Tibial nerve (tissue), 4 donors: ENCODE measurements around the gene MEIS1. TPM values are rescaled to one million over a fixed set of nuclear protein-coding genes. Genes with fewer than 3 reads are reported as not detected.

Experiments used
- DNase-seq, 2 donors: peaks; one replicate each; pipeline ENCODE4 v3.0.0-alpha.2; 2019; ENCODE audit warnings: low spot score in 2 of 2
- H3K27ac ChIP-seq, 4 donors: fragments of 200-600 bp; sonication (generic) in 3 of 4; one replicate each; pipeline ENCODE4 v1.5.1; 2017 to 2019; ENCODE audit warnings: mild to moderate bottlenecking in 1 of 4
- H3K27me3 ChIP-seq, 2 donors: fragments of 200-600 bp; sonication (generic) in 1 of 2; one replicate each; pipeline versions ENCODE4 v1.5.1 to v1.6.0; 2017 to 2019
- H3K36me3 ChIP-seq, 3 donors: fragments of 200-600 bp; sonication (generic); one replicate each; pipeline ENCODE4 v1.5.1; 2018 to 2019
- H3K4me1 ChIP-seq, 4 donors: fragments of 200-600 bp; sonication (generic) in 3 of 4; one replicate each; pipeline ENCODE4 v1.5.1; 2017 to 2019
- H3K4me3 ChIP-seq, 4 donors: fragments of 200-600 bp; sonication (generic) in 3 of 4; one replicate each; pipeline ENCODE4 v1.5.1; 2017 to 2019; ENCODE audit warnings: mild to moderate bottlenecking in 1 of 4, moderate library complexity in 1 of 4
- H3K9me3 ChIP-seq, 4 donors: fragments of 200-600 bp; sonication (generic) in 3 of 4; one replicate each; pipeline ENCODE4 v1.5.1; 2017 to 2019
- EP300 ChIP-seq, 2 donors: sonication (generic); formaldehyde crosslinking; IDR thresholded peaks; one replicate each; pipeline ENCODE4 v1.6.1; 2017; ENCODE audit warnings: antibody characterized with exemption in 2 of 2, mild to moderate bottlenecking in 1 of 2
- POLR2A ChIP-seq, 2 donors: fragments of 450-650 bp; IDR thresholded peaks; one replicate each; pipeline ENCODE4 v1.6.1; 2017; ENCODE audit warnings: antibody characterized with exemption in 2 of 2, mild to moderate bottlenecking in 2 of 2, moderate library complexity in 2 of 2
- WGBS, 2 donors: methylation state at CpG; one replicate each; pipeline ENCODE4 v1.1.5; 2018; 5-methylcytosine and 5-hydroxymethylcytosine counted together
- total RNA-seq, 4 donors: library from RNA; depleted of rRNA; stranded (reverse); fragments of >200 nt; gene quantifications; one replicate each; pipeline ENCODE4 v1.1.0, GENCODE V29; 2016
- TF ChIP-seq, protein P1 (sequence below), 5 experiments: fragments of 200-600 bp in 3 of 5; fragments of 450-650 bp in 2 of 5; sonication (generic) in 3 of 5; IDR thresholded peaks; one replicate each; pipeline ENCODE4 v1.5.1; 2016 to 2019; ENCODE audit warnings: antibody characterized with exemption in 5 of 5, mild to moderate bottlenecking in 3 of 5, moderate library complexity in 2 of 5

Gene MEIS1
- total RNA-seq, 4 donors from 2014 or later = 9.0 to 18.4 (median 12.5) TPM

DNA sequence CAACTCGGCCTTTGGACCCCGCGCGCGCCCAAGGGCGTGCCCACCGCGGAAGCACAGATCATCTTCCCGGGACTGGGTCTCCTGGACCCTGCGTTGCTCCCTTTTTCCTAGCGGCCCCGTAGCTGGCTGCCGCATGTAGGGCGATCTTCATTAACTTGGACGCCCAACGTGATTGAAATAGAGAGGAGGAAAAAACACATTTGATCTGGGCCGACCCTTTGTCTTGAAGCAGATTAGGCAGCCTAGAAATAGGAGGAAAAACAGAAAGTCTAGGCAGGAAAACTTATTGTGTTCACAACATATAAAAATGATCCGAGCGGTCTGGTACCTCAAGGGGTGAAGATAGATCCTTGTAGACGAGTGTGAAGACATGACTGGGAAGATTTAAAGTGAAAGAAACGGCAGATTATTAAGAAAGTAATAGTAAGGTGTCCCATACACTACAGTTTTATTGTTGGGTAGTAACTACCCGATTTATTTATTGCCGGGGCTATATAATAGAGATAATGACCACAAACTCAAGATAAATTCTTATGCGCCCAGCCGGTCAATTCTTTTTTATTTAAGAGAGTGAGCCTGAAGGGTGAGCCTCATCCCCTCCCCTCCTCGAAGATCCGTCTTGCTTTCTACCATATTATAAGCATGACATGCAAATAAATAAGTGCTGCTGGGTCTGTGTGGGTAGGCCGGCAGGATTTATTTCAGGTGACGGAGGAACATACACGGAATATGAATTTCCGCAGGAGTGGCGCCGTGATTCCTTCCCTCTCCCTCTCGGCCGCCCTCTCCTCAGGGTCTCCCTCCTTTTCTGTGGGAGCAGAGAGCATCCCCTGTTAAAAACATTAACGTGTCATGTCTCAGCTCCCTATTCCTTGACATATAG, 147.4 kb downstream of the MEIS1 start:
- Histone ChIP-seq H3K36me3 (no peaks in the 10 kb centered on the region), H3K4me3 (peak overlapping the region in 3 of 4 donors; percentile 2 to 12 (median 5)), H3K27ac (peak overlapping the region; percentile 16 to 61 (median 38)), H3K4me1 (peaks cover 0 to 49% (median 11%) of the 10 kb centered on the region in 4 donors), H3K9me3 (no peaks in the 10 kb centered on the region), H3K27me3 (peaks cover 0 to 93% of the 10 kb centered on the region in 2 donors)
- TF ChIP-seq POLR2A (IDR thresholded peaks at IDR 0.05) = no peak
- no peak for DNase-seq
- WGBS, 2 donors = 17 to 23% methylated on average over 36 of the region's 36 CpGs

DNA sequence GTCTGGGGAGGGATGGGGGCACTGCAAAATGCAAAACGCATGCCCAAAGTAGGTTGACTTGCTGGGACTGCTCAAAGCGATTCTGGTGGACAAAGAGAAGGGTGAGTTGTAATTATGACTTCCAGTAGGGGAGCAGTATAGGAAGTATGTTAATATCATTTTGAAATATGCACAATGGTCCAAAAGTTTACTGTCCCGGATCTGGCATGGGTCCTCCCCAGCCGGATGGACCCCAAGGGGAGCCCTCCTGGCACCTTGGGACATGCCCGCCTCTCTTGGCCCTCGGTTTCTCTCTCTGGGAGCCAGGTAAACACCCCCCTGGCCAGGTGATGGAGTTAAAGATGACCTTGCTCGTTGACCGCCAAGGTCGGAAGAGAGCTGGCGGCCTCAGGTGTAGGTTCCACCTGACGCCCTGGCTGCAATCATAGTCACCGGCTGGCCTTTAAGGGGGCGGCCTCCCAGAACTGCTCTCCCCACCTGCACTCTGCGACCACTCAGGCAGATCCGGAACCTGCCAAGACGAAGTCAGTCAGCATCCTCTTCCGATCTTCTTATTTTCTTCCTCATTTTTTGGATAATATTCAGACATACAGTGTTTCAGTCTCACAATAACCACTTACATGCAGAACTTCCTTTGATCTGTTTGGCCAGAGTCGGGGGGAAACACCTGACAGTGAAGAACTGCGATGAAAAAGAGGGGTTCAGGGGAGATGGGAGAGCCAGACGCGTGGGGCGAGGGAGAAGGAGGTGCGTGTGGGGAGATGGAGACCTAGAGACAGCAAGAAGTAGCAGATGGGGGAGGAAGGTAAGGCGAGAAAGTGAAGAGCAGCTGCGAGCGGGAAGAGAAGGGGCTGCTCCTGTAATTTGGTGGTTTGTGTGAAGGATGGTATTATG, 148.3 kb downstream of the MEIS1 start:
- H3K27ac ChIP-seq = no peak overlapping the region
- whole genome bisulfite sequencing, 2 donors = 23 to 27% methylated on average over 26 of the region's 26 CpGs
- no peaks in the 10 kb centered on the region for H3K9me3 ChIP-seq
- TF ChIP-seq EP300 (IDR thresholded peaks at IDR 0.05) = no peak
- TF ChIP-seq, protein P1, sequence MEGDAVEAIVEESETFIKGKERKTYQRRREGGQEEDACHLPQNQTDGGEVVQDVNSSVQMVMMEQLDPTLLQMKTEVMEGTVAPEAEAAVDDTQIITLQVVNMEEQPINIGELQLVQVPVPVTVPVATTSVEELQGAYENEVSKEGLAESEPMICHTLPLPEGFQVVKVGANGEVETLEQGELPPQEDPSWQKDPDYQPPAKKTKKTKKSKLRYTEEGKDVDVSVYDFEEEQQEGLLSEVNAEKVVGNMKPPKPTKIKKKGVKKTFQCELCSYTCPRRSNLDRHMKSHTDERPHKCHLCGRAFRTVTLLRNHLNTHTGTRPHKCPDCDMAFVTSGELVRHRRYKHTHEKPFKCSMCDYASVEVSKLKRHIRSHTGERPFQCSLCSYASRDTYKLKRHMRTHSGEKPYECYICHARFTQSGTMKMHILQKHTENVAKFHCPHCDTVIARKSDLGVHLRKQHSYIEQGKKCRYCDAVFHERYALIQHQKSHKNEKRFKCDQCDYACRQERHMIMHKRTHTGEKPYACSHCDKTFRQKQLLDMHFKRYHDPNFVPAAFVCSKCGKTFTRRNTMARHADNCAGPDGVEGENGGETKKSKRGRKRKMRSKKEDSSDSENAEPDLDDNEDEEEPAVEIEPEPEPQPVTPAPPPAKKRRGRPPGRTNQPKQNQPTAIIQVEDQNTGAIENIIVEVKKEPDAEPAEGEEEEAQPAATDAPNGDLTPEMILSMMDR (IDR thresholded peaks at IDR 0.05) = no peak
- TF ChIP-seq POLR2A (IDR thresholded peaks at IDR 0.05) = no peak
- H3K27me3 ChIP-seq = peaks cover 0 to 84% of the 10 kb centered on the region in 2 donors
- peaks cover 0 to 40% (median 7%) of the 10 kb centered on the region in 4 donors for H3K4me1 ChIP-seq
- H3K36me3 ChIP-seq = no peaks in the 10 kb centered on the region
- H3K4me3 ChIP-seq = no peak overlapping the region
- no peak for DNase-seq

DNA sequence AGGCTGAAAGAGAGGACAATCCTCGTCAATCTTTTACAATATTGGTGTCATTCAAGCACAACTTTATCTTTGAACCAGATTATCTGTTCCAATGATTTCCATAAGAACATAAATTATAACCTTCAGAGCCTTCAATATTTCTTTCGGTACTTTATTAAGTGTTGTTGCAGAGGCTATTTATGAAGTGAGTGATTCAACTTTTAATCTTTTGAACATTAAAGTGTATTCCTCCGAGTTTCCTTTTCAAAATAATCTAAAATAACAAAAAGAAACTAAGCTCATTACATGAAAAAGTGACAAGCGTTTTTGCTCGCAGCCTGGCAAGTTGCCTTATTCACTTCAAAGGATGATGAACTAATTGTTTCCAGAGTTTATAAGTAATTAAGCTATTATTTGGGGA, 149.0 kb downstream of the MEIS1 start:
- H3K27ac ChIP-seq = no peak overlapping the region
- TF ChIP-seq, protein P1 (IDR thresholded peaks at IDR 0.05) = no peak
- H3K4me3 ChIP-seq = no peak overlapping the region
- H3K27me3 ChIP-seq = peaks cover 0 to 78% of the 10 kb centered on the region in 2 donors
- no peaks in the 10 kb centered on the region for H3K36me3 ChIP-seq
- WGBS, 2 donors = 38 to 42% methylated on average over 5 of the region's 5 CpGs
- peaks cover 0 to 34% (median 7%) of the 10 kb centered on the region in 4 donors for H3K4me1 ChIP-seq
- H3K9me3 ChIP-seq = no peaks in the 10 kb centered on the region
- DNase-seq = no peak

DNA sequence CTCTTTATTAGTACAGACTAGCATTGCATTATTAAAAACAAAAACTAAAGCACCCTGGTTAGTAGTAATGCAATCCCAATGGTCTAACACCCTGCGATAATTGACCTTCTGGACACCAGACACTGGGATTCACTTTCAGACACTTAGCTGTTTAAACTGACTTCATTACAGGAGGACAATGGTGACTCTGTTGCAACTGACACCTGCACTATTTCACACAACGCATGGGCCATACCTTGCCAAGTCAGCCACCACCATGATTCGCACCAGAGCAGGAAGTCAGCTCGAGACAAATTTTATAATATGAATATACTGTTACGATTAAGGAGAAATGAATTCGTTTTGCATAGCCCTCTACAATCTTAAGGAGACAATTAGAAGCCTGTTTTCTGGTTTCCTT, 150.7 kb downstream of the MEIS1 start:
- no peak for DNase-seq
- Histone ChIP-seq H3K4me1 (peaks cover 0 to 33% (median 7%) of the 10 kb centered on the region in 4 donors), H3K36me3 (no peaks in the 10 kb centered on the region), H3K4me3 (no peak overlapping the region), H3K27me3 (peaks cover 0 to 60% of the 10 kb centered on the region in 2 donors), H3K27ac (no peak overlapping the region), H3K9me3 (no peaks in the 10 kb centered on the region)
- 62 to 75% methylated on average over 6 of the region's 6 CpGs for WGBS, 2 donors
- TF ChIP-seq, protein P1 (IDR thresholded peaks at IDR 0.05) = no peak
- TF ChIP-seq POLR2A (IDR thresholded peaks at IDR 0.05) (no peak), EP300 (IDR thresholded peaks at IDR 0.05) (no peak)

DNA sequence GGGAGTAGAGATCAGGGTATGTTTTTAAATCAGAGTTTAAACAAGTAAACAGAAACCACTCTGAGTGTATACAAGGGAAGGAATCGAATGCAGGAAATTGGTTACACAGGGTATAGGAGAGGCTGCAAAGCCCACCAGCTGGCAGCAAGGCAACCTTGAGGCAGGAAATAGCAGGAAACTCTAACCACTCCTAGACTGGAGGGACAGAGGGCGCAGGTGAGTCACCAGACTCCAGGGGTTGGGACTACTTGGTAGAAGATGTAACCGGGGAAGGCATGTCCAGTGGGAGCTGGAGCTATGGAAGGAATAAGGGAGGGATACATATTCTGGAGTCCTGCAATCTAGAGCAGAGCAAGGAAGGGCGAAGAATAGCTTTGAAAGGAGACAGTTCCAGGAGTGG, 152.3 kb downstream of the MEIS1 start:
- Histone ChIP-seq H3K27me3 (peaks cover 0 to 44% of the 10 kb centered on the region in 2 donors), H3K9me3 (no peaks in the 10 kb centered on the region), H3K36me3 (no peaks in the 10 kb centered on the region), H3K4me3 (no peak overlapping the region), H3K27ac (no peak overlapping the region), H3K4me1 (peaks cover 0 to 16% (median under 1%) of the 10 kb centered on the region in 4 donors)
- DNase-seq = no peak
- 54 to 57% methylated on average over 4 of the region's 4 CpGs for WGBS, 2 donors
- no peak for TF ChIP-seq POLR2A (IDR thresholded peaks at IDR 0.05)
- TF ChIP-seq, protein P1 (IDR thresholded peaks at IDR 0.05) = no peak
- TF ChIP-seq EP300 (IDR thresholded peaks at IDR 0.05) = no peak
